ENCODE measurements around the gene TNFRSF21. TPM values are rescaled to one million over a fixed set of nuclear protein-coding genes. Genes with fewer than 3 reads are reported as not detected.

Gene TNFRSF21
- total RNA-seq, 1 experiment from 2014 or later = 47.3 TPM

GRCh38 chr6:47251396-47251795, 58.3 kb downstream of the TNFRSF21 start:
- ATAC-seq = no peak
- Mint-ChIP-seq H3K27ac (no peak overlapping the region), H3K4me3 (no peak overlapping the region), H3K27me3 (ENCODE audit: low read depth) (no peaks in the 10 kb centered on the region), H3K36me3 (peaks cover 20% of the 10 kb centered on the region), H3K4me1 (peaks cover 28% of the 10 kb centered on the region), H3K9me3 (no peaks in the 10 kb centered on the region)
- CTCF ChIA-PET = no interaction called here
- TF ChIP-seq MAX (CRISPR knock-in tag; IDR thresholded peaks at IDR 0.05) = no peak
- TF ChIP-seq ATF6 (CRISPR knock-in tag; IDR thresholded peaks at IDR 0.05) = no peak
- no peak for TF ChIP-seq NFATC4 (CRISPR knock-in tag; IDR thresholded peaks at IDR 0.05)
- TF ChIP-seq HMGA2 (CRISPR knock-in tag; IDR thresholded peaks at IDR 0.05) = no peak
- POLR2A ChIA-PET = no interaction called here
- DNase-seq (ENCODE audit: low spot score) = no peak

GRCh38 chr6:47250302-47250701, 59.4 kb downstream of the TNFRSF21 start:
- H3K4me1 Mint-ChIP-seq = peaks cover 35% of the 10 kb centered on the region
- CTCF ChIA-PET = no interaction called here
- peaks cover 19% of the 10 kb centered on the region for H3K36me3 Mint-ChIP-seq
- ATAC-seq (no peak), DNase-seq (ENCODE audit: low spot score) (no peak)
- H3K27ac Mint-ChIP-seq = no peak overlapping the region
- H3K27me3 Mint-ChIP-seq (ENCODE audit: low read depth) = no peaks in the 10 kb centered on the region
- POLR2A ChIA-PET = no interaction called here
- no peak overlapping the region for H3K4me3 Mint-ChIP-seq
- H3K9me3 Mint-ChIP-seq = no peaks in the 10 kb centered on the region
- TF ChIP-seq ZNF396 (CRISPR knock-in tag; IDR thresholded peaks at IDR 0.05; ENCODE audit: borderline replicate concordance) (no peak), IRF2 (CRISPR knock-in tag; IDR thresholded peaks at IDR 0.05; ENCODE audit: borderline replicate concordance, low read depth) (no peak), ARID4B (CRISPR knock-in tag; IDR thresholded peaks at IDR 0.05; ENCODE audit: borderline replicate concordance) (no peak), ZNF317 (CRISPR knock-in tag; IDR thresholded peaks at IDR 0.05; ENCODE audit: borderline replicate concordance, low read depth) (no peak), ZNF423 (CRISPR knock-in tag; IDR thresholded peaks at IDR 0.05) (no peak), NFATC4 (CRISPR knock-in tag; IDR thresholded peaks at IDR 0.05) (no peak), RORB (CRISPR knock-in tag; IDR thresholded peaks at IDR 0.05) (no peak), STAT6 (CRISPR knock-in tag; conservative IDR thresholded peaks at IDR 0.05; ENCODE audit: low read depth) (no peak), GABPB1 (CRISPR knock-in tag; IDR thresholded peaks at IDR 0.05) (no peak), ZNF532 (CRISPR knock-in tag; IDR thresholded peaks at IDR 0.05; ENCODE audit: borderline replicate concordance) (no peak), ZNF232 (CRISPR knock-in tag; IDR thresholded peaks at IDR 0.05) (no peak), E2F4 (CRISPR knock-in tag; IDR thresholded peaks at IDR 0.05; ENCODE audit: borderline replicate concordance, low read depth) (no peak), ZNF281 (CRISPR knock-in tag; IDR thresholded peaks at IDR 0.05) (no peak)

Data from WTC11 (cell line).